HK-2 (cell line): ENCODE measurements around the gene CRACDL.
"Not testable (repeated sequence)": the region's sequence is repeated elsewhere in the genome, so short reads cannot be mapped to it uniquely, and the experiment has no call there.

Source experiments
- DNase-seq: peaks from one replicate; pipeline ENCODE4 v3.0.0-alpha.2; 2018; ENCODE audit not compliant: unreplicated experiment

CRACDL gene

GRCh38 chr2:98882971-98883779 is 52.9 kb downstream of the CRACDL start:
- DNase-seq = no peak

DNA sequence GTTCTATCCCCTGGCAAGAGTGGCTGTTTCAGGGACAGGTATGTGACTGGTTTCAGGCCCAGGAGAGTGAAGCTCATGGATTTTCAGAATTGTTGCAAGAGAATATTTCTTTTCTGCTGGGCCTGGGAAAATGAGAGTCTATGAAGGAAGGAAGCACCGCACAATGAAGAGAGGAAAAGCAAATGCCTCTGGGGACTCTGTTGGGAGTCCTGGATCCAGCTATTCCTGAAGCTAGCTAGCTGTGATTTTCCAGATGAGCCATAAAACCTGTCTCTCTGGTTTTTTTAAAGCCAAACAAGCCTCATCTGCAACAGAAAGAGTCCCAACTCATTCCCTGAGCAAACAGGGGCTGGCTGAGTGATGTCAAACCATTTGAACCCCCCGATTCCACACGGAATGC is 53.7 kb downstream of the CRACDL start:
- DNase-seq = no peak

GRCh38 chr2:98881153-98881650 is 54.8 kb downstream of the CRACDL start:
- DNase-seq = no peak

DNA sequence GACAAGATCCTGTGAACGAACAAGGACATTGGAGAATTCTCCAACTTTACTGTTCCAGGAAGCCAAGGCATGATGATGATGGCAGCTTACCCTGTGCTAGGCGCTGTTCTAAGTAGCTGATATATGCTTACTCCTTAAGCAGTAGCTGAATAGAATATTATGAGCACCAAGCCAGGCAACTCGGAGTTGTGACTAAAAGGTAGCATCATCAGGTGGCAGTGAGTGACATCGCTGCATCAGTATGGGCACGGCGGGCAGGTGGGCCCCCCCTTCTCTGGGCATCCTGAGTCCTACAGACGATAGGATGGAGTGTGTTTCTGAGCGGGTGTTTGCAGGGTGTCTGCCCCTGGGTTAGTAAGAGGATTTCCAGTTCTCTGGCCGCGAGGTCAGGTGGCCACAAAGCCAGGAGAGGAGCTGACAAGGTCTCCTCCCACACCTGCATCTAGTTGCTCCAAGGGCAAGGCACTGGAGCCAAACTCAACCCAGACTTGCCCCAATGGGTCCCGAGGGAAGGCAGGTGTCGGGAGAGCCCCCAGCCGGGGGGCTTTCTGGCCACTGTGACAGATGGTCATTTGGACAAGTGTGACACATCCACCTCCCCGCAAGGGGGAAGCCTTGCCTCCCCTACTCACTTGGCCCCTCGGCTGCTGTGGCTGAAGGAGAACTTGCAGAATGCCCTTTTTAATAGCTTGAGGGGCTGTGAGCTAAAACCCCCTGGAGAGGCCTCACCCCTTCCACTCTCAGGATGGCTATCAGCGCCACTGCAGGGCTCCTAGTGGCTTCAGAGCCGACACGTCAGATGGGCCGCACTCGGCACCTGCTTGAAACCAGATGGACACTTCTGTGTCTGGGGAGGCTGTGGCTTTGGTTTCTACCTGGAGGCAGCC is 55.5 kb downstream of the CRACDL start:
- peak; percentile 4 for DNase-seq

DNA sequence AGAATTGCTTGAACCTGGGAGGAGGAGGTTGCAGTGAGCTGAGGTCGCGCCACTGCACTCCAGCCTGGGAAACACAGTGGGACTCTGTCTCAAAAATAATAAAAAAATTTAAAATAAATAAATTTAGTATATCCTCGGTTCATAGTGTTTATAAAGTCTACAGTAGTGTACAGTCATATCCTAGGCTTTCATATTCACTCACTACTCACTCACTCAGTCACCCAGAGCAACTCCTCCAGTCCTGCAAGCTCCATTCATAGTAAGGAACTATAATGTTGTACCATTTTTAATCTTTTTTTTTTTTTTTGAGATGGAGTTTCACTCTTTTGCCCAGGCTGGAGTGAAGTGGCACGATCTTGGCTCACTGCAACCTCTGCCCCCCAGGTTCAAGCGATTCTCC is 58.4 kb downstream of the CRACDL start:
- not testable (repeated sequence) for DNase-seq

DNA sequence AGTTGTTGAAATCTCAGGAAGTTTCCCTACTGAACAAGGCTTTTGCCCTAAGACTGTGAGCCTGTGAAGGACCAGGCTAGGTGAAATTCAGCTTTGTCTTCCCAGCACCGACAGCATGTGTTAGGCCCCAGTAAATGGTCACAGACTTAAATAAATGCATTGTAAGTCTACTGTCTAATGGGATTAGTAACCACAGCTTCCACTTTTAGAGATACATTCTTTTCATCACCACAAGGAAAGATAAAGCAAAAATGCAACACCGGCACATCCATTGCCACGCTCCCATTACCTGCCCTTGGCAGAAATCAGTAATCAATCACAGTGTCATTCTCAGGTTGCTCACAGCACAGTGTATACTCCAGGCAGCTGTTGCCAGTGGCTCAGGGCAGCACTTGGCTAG is 59.3 kb downstream of the CRACDL start:
- DNase-seq = no peak

DNA sequence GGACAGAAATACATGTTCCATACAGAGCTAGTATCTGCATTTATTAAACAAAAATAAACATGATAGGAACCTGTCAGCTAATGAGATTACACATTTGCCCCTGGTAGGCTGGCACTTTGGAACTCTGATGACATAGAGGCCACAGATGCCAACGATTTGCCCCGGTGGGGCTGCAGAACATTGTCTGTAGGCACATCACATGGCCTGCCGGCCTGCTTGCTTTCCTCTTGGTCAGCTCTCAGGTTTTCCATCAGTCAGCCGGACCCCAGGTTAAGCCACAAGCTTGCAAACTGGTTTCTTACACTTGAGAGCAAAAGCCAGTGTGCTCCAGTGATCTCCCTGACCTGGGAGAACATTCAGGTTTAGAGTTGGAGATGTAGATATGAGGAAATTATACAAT is 60.3 kb downstream of the CRACDL start:
- no peak for DNase-seq

GRCh38 chr2:98875081-98875728 is 60.8 kb downstream of the CRACDL start:
- DNase-seq = no peak

- DNase-seq = no peak
Observed at GRCh38 chr2:98874186-98874689, 61.8 kb downstream of the CRACDL start.

- no peak for DNase-seq
Observed at GRCh38 chr2:98872526-98872925, 63.5 kb downstream of the CRACDL start.

- no peak for DNase-seq
Observed at GRCh38 chr2:98871506-98871905, 64.5 kb downstream of the CRACDL start.

DNA sequence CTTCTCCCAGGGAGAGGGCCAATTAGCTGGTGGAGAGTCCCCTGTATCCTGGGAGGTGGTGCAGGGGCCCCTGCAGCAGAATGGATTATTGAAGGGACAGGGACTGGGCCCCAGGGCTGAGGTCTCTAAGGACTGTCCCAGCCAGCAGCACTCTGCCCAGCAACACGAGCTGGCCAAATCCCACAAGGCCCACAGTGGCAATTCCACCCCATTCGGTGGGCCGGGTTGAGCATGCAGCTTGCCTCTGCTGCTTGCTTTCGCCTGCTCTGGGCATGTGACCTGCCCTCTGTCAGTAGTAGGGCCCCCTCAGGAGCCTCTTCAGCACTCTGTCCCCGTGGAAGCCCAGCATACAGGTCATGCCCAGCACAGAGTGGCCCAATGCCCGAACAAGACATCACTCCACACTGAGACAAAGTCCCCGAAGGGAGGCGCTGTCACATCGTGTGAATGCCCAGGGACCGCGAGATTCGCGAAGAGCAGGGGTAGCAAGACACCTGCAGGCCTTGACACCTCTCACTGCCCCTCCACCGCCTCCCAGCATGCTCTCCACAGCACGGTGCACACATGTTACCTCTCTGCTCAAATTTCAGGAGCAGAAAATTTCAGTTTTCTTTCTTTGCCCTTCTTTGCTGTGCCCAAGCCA is 65.4 kb downstream of the CRACDL start:
- no peak for DNase-seq

DNA sequence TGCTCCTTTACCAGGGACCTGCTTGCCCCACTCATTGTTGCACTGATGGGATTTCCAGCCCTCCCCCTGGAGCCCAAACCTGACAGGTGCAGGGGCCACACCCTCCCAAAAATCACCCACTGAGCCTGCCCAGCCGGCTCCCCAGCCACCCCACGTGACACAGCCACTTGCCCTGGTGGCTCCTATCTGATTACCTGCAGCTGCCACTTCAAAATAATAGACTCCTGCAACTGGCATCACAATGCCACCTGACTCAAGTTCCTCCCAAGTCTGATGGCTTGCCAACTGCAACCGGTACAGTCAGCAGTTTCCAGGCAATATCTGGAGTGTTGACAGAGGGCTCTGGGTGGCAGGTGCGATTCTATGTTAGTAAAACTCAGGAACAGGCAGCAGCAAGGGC is 66.2 kb downstream of the CRACDL start:
- no peak for DNase-seq

- DNase-seq = no peak
Observed at GRCh38 chr2:98869272-98869641, 66.8 kb downstream of the CRACDL start.

DNA sequence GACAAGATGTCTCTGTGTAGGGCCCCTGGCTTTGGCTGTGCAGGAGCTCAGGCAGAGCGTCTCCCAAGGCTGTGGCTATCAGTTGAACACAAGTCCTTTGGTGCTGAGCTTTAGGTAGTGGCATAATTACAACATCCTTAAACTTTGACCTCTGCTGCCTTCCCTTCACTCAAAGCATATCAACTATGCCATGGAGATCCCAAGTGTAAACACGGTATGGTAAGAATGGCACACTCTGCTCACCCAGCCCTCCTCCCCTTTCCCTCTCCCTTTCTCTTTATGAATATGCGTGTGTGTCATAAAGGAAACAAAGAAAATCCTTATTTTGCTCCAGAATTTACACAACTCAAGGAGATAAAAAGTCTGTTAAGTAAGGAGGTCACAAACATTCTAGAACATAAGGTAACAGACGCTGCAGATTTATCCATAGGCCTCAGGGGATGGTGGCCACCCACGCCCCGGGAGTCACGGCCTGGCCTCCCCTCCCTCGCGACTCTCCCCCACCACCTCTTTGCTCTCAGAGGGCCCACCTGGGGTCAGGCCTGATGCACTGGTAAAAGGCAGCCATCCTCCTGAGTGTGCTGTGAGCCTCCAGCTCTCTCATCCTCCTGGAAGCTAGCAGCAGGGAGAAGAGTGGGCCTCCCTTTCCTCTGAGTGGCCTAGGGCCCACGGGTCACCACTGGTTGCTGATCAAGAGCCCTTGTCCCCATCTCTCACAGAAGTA is 67.3 kb downstream of the CRACDL start:
- no peak for DNase-seq

DNA sequence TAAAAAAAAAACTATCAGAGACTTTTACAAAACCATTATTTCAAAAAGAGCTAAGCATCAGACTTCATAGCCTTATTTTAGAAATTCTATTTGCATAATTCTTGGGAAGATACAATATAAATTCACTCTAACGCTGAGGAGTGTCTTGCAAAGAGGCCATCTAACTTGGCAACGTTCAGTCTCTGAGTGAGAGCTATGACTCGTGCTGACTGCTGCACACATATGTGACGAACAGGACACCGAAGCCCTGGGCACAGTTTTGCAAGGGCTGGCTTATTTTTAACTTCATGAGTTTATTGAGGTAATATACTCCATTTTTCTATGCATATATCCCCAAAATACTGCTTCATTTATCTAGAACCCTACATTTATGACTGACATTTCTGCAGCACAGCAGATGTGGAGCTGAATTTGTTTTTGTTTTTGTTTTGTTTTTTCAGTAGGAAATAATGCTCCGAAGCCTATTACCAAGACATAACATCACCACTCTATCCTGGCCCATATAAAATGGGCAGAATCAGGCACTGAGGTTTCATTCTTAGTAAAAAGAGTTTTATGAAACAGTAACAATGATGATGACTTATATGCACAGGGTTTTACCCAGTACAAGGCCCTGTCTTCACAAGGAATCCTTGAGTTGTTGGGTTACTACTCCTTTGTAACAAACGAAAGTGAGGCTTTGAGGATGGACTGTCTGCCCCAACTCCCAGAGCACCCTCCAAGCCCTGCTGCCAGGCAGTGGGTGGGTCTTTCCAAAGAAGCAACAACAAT is 68.3 kb downstream of the CRACDL start:
- DNase-seq = no peak

GRCh38 chr2:98866033-98866432 is 70.0 kb downstream of the CRACDL start:
- no peak for DNase-seq

GRCh38 chr2:98861601-98862000 is 74.4 kb downstream of the CRACDL start:
- DNase-seq = no peak

GRCh38 chr2:98859323-98859722 is 76.7 kb downstream of the CRACDL start:
- DNase-seq = no peak

DNA sequence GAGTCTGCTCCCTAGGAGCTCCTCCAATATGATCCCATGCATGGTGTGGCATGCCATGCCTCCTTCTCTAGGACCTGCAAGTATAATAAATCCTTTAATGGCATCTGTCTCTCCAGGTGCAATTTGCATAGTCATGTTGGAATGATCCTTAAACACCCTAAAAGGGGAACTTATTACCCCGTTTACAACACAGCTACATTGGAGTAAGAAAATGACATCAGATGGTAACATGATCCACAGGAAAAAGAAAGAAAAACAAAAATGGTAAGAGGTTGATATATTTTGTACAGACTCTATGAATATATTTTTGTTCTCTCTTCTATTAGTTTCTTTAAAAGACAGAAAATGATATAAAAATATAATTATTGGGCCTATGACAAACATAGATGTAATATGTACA is 79.0 kb downstream of the CRACDL start:
- no peak for DNase-seq
